ENCODE measurements around the gene FAM199X. TPM values are rescaled to one million over a fixed set of nuclear protein-coding genes. Genes with fewer than 3 reads are reported as not detected.

FAM199X gene
- total and polyA plus RNA-seq, 2 donors (not counting 1 experiment from before 2014, with no cell fraction given): 3.6 to 19.2 TPM

DNA sequence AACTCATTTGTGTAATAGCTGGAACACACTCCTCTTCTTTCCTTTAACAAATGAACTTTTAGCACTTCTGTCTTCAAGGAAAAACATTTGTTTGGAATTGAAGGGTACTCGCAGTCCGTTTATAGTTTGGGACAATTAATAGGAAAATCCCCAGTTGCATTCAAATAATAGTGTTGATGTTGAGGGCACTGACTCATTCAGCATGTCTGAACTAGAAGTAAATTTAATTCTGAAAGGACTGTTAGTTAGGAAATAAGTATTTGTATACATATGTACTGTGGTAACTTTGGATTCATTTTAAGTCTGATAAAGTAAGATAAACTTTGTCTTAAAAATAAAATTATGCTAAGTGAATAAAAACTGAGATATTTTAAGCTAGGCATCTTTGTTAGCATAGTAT is 27.2 kb downstream of the FAM199X start:
- WGBS (ENCODE audit: insufficient coverage): no CpG with 5 or more reads among the region's 2 CpGs
- H3K36me3 ChIP-seq (replicated peaks in 1 of 2; ENCODE audit: control extremely low read depth in 1 of 2, control insufficient read depth in 1 of 2, extremely low read depth in 1 of 2, insufficient read depth in 2 of 2, low read length in 1 of 2): peaks cover 2 to 19% of the 10 kb centered on the region in 2 experiments
- DNase-seq (no peak), ATAC-seq (ENCODE audit: low read depth) (no peak)
- no peaks in the 10 kb centered on the region for H3K4me1 Mint-ChIP-seq
- H3K79me2 ChIP-seq (ENCODE audit: control insufficient read depth, insufficient read depth, low read length): no peaks in the 10 kb centered on the region
- no peaks in the 10 kb centered on the region for H3K27me3 Mint-ChIP-seq
- intact Hi-C loops (cut with micrococcal nuclease): no loop called here
- H3K27me3 ChIP-seq (replicated peaks in 1 of 4; ENCODE audit: control extremely low read depth in 1 of 4, control insufficient read depth in 3 of 4, insufficient read depth in 4 of 4, low read length in 3 of 4): no peaks in the 10 kb centered on the region
- no peak overlapping the region for H3K4me3 Mint-ChIP-seq
- no peak overlapping the region for H3K4me3 ChIP-seq (ENCODE audit: control extremely low read depth in 1 of 5, extremely low read depth in 1 of 5, insufficient read depth in 1 of 5, low read depth in 2 of 5, low read length in 4 of 5)
- no peak overlapping the region for H3K9ac ChIP-seq (ENCODE audit: low read length)
- TF ChIP-seq, protein P1, sequence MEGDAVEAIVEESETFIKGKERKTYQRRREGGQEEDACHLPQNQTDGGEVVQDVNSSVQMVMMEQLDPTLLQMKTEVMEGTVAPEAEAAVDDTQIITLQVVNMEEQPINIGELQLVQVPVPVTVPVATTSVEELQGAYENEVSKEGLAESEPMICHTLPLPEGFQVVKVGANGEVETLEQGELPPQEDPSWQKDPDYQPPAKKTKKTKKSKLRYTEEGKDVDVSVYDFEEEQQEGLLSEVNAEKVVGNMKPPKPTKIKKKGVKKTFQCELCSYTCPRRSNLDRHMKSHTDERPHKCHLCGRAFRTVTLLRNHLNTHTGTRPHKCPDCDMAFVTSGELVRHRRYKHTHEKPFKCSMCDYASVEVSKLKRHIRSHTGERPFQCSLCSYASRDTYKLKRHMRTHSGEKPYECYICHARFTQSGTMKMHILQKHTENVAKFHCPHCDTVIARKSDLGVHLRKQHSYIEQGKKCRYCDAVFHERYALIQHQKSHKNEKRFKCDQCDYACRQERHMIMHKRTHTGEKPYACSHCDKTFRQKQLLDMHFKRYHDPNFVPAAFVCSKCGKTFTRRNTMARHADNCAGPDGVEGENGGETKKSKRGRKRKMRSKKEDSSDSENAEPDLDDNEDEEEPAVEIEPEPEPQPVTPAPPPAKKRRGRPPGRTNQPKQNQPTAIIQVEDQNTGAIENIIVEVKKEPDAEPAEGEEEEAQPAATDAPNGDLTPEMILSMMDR (IDR thresholded peaks at IDR 0.05): no peak
- TF ChIP-seq EZH2 (IDR thresholded peaks at IDR 0.05; ENCODE audit: borderline replicate concordance, insufficient read depth, low read depth, low read length, poor library complexity, severe bottlenecking): no peak
- POLR2A ChIA-PET: no interaction called here
- CTCF ChIA-PET: no interaction called here
- H2AFZ ChIP-seq (ENCODE audit: insufficient read depth, low read depth, low read length, poor library complexity, severe bottlenecking): no peak overlapping the region
- H4K20me1 ChIP-seq (ENCODE audit: control insufficient read depth, insufficient read depth, low read length, poor library complexity, severe bottlenecking): no peaks in the 10 kb centered on the region
- H3K4me1 ChIP-seq (ENCODE audit: control insufficient read depth in 2 of 2, insufficient read depth in 2 of 2, low read length in 2 of 2): no peaks in the 10 kb centered on the region
- no peak overlapping the region for H3K27ac ChIP-seq (ENCODE audit: low read length in 2 of 2)
- no peaks in the 10 kb centered on the region for H3K9me3 ChIP-seq (ENCODE audit: control extremely low read depth in 1 of 3, control insufficient read depth in 2 of 3, insufficient read depth in 1 of 3, low read length in 2 of 3)
- no peak overlapping the region for H3K27ac Mint-ChIP-seq
- no peaks in the 10 kb centered on the region for H3K9me3 Mint-ChIP-seq (ENCODE audit: insufficient read depth)
- H3K4me2 ChIP-seq (replicated peaks; ENCODE audit: low read depth, low read length, poor library complexity, severe bottlenecking): no peak overlapping the region

DNA sequence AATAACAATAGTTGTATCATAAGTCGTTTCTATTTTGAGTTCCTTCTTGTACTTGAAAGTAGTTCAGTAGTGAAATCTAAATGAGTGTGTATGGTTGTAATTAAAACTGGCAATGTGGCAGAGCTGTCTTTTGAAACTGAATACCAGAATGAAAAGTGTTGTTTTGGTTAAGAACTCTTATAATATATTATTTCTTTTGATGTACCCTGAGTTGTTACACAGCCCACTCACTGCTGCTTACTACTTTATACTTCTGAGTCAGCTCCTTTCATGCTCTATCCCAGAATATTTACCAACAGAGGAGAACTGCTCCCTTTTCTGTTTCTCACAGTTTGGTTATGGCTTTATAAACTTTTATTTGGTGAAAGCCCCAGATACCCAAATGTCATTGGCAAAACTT is 28.8 kb downstream of the FAM199X start:
- Mint-ChIP-seq H3K4me3 (no peak overlapping the region), H3K27me3 (no peaks in the 10 kb centered on the region), H3K9me3 (ENCODE audit: insufficient read depth) (no peaks in the 10 kb centered on the region), H3K27ac (no peak overlapping the region), H3K4me1 (no peaks in the 10 kb centered on the region)
- Histone ChIP-seq H4K20me1 (ENCODE audit: control insufficient read depth, insufficient read depth, low read length, poor library complexity, severe bottlenecking) (no peaks in the 10 kb centered on the region), H3K27ac (ENCODE audit: low read length in 2 of 2) (no peak overlapping the region), H2AFZ (ENCODE audit: insufficient read depth, low read depth, low read length, poor library complexity, severe bottlenecking) (no peak overlapping the region), H3K4me1 (ENCODE audit: control insufficient read depth in 2 of 2, insufficient read depth in 2 of 2, low read length in 2 of 2) (no peaks in the 10 kb centered on the region), H3K36me3 (replicated peaks in 1 of 2; ENCODE audit: control extremely low read depth in 1 of 2, control insufficient read depth in 1 of 2, extremely low read depth in 1 of 2, insufficient read depth in 2 of 2, low read length in 1 of 2) (peaks cover 2 to 5% of the 10 kb centered on the region in 2 experiments), H3K27me3 (replicated peaks in 1 of 4; ENCODE audit: control extremely low read depth in 1 of 4, control insufficient read depth in 3 of 4, insufficient read depth in 4 of 4, low read length in 3 of 4) (no peaks in the 10 kb centered on the region), H3K9ac (ENCODE audit: low read length) (no peak overlapping the region), H3K4me3 (ENCODE audit: control extremely low read depth in 1 of 5, extremely low read depth in 1 of 5, insufficient read depth in 1 of 5, low read depth in 2 of 5, low read length in 4 of 5) (no peak overlapping the region), H3K79me2 (ENCODE audit: control insufficient read depth, insufficient read depth, low read length) (no peaks in the 10 kb centered on the region), H3K9me3 (ENCODE audit: control extremely low read depth in 1 of 3, control insufficient read depth in 2 of 3, insufficient read depth in 1 of 3, low read length in 2 of 3) (no peaks in the 10 kb centered on the region), H3K4me2 (replicated peaks; ENCODE audit: low read depth, low read length, poor library complexity, severe bottlenecking) (no peak overlapping the region)
- CTCF ChIA-PET: interaction anchor here (0.8 to 2.0 kb wide), 8 partner anchors 8 to 80 kb away, joined by 3 to 7 read pairs (median 3); no protein-coding TSS in a partner anchor
- WGBS (ENCODE audit: insufficient coverage): no CpG with 5 or more reads among the region's 1 CpG
- no peak for ATAC-seq (ENCODE audit: low read depth)
- intact Hi-C loops (cut with micrococcal nuclease): no loop called here
- DNase-seq: no peak
- TF ChIP-seq, protein P1 (IDR thresholded peaks at IDR 0.05): no peak
- TF ChIP-seq EZH2 (IDR thresholded peaks at IDR 0.05; ENCODE audit: borderline replicate concordance, insufficient read depth, low read depth, low read length, poor library complexity, severe bottlenecking): no peak
- POLR2A ChIA-PET: no interaction called here
